ENCODE results near the gene CFLAR.
"Not testable (repeated sequence)": the region's sequence is repeated elsewhere in the genome, so short reads cannot be mapped to it uniquely, and the experiment has no call there.

CFLAR gene

DNA sequence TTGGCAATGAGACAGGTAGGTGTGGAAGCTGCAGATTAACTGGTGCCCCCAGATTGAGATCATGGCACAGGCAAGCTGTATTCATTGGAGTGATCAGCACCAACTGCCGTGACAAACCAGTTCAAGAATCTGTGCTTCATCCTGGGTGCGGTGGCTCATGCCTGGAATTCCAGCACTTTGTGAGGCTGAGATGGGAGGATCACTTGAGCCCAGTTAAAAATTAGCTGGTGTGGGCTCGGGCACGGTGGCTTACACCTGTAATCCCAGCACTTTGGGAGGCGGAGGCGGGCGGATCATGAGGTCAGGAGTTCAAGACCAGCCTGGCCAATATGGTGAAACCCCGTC, 33.8 kb downstream of the CFLAR start:
- DNase-seq: not testable (repeated sequence)

GRCh38 chr2:201150454-201151020, 34.6 kb downstream of the CFLAR start:
- DNase-seq: no peak

GRCh38 chr2:201151127-201151981, 35.4 kb downstream of the CFLAR start:
- peak; percentile 33 for DNase-seq

GRCh38 chr2:201152517-201152916, 36.6 kb downstream of the CFLAR start:
- DNase-seq: no peak

GRCh38 chr2:201152999-201153815, 37.2 kb downstream of the CFLAR start:
- DNase-seq: no peak

DNA sequence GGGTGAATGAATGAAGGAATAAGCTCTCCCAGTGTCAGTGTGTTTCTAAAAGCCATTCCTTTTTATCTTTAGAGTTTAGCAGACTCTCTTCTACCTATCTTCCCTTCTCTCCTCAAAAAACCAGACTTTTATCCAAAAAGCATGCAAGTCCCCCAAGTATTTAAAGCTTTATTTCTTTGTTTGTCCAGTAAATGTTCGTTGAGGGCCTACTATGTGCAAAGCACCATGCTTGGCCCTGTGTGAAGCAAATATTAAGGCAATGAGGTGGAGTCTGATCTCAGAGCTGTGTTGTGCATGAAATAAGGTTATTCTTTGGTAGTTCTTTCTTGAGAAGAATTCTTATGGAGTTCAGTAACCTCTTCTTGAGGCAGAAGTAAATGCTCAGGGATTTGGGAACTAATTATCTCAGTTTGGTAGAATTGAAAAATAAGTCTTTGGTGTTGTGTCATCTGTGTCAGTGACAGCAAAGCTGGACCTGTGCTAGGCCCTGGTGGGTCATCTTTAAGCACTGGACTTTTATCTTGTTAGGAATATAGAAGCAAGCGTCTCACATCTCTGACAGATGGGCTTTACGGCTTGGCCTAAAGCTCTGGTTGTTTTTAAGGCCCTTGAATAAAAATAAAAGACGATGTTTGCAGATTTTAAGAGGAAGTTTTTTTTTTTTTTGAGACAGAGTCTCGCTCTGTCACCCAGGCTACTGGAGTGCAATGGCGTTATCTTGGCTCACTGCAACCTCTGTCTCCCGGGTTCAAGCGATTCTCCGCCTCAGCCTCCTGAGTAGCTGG, 38.8 kb downstream of the CFLAR start:
- DNase-seq: no peak

- no peak for DNase-seq
These were observed 40.1 kb downstream of the CFLAR start for GRCh38 chr2:201156036-201156435.

- no peak for DNase-seq
These were observed 40.7 kb downstream of the CFLAR start for GRCh38 chr2:201156640-201157039.

- DNase-seq: no peak
These were observed 41.7 kb downstream of the CFLAR start for GRCh38 chr2:201157694-201158093.

DNA sequence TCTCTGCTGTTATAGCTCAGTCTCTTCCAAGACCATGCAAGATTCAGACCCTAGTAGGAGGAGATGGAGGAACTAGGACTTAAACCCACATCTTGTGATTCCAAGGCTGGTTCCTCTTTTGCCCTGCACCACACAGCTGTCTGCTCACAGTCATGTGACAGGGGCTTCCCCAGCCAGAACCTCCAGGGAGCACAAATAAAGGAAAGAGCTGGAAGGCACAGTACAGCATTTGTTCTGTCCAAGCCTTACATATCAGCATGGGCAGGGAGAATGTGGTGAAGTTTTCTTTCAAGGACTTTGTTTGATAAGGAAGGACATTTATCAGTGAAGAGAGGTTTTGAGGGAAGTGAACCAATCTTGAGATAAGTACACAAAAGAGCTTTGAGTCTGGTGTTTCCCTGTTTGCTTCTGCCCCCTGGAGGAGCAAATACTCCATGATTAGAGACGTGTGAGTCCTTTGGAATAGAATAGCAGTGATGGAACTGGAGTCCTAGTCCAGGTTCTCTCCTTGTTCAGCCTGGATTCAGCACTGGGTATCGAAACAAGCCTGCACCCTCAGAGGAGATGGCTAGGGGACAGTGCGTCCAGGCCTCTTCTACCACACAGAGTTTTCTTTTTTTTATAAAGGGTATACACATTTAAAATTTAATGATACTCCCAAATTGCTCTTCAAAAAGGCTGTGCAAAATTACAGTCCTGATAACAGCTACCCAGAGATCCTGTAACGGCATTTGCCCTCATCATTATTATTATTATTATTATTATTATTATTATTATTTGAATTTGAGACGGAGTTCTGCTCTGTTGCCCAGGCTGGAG, 42.4 kb downstream of the CFLAR start:
- peak; percentile 77 for DNase-seq

GRCh38 chr2:201164166-201164565, 48.2 kb downstream of the CFLAR start:
- no peak for DNase-seq

DNA sequence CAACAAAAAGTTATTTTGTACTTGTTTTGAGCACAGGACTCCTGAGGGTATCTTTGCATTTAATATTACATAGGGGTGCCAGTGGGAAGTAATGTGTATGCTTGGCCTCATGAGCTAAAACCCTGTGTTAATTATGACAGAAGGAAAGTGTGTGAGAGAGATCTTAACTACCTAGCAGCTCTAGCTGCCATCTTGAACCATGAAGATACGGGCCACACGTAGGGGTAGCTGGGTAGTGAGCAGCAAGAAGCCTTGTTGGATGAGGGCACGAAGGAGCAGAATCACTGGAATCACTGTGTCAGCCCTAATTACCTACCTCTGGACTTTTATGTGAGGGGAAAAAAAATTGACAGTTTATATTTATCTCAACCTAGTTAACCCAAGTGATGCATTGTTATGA, 51.6 kb downstream of the CFLAR start:
- DNase-seq: no peak

DNA sequence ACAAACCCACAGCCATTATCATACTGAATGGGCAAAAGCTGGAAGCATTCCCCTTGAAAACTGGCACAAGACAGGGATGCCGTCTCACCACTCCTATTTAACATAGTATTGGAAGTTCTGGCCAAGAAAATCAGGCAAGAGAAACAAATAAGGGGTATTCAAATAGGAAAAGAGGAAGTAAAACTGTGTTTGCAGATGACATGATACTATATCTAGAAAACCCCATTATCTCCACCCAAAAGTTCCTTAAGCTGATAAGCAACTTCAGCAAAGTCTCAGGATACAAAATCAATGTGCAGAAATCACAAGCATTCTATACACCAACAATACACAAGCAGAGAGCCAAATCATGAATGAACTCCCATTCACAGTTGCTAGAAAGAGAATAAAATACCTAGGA, 52.5 kb downstream of the CFLAR start:
- DNase-seq: not testable (repeated sequence)

DNA sequence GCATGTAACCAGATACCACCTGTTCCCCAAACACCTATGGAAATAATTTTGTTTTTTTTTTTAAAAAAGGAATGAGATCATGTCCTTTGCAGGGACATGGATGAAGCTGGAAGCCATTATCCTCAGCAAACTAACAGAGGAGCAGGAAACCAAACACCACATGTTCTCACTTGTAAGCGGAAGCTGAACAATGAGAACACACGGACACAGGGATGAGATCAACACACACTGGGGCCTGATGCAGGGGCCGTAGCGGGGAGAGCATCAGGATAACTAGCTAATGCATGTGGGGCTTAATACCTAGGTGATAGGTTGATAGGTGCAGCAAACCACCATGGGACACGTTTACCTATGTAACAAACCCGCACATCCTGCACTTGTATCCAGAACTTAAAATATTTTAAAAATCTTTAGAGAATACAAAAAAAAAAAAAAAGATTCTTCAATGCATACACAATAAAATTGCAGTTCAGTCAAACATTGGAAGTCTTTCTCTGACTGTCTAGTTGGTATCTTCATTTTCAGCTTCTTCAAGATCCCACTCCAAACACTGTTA, 55.4 kb downstream of the CFLAR start:
- DNase-seq: no peak

- DNase-seq: no peak
These were observed 56.3 kb downstream of the CFLAR start for GRCh38 chr2:201172279-201172678.

DNA sequence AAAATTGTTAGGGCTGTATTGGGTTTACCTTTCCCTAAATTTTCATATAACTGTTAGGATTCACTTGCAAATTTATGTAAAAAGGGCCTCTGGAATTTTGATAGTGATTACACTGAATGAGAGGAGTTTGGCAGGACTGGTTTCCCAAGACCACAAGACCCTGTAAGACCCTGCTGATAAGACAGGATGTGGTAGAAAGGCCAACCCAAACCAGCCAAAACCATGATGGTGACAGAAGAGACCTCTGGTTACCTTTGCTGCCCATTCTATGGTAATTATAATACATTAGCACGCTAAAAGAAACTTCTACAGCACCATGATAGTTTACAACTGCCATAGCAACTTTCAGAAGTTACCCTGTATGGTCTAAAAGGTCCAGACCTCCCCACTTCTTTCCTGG, 58.7 kb downstream of the CFLAR start:
- no peak for DNase-seq

DNA sequence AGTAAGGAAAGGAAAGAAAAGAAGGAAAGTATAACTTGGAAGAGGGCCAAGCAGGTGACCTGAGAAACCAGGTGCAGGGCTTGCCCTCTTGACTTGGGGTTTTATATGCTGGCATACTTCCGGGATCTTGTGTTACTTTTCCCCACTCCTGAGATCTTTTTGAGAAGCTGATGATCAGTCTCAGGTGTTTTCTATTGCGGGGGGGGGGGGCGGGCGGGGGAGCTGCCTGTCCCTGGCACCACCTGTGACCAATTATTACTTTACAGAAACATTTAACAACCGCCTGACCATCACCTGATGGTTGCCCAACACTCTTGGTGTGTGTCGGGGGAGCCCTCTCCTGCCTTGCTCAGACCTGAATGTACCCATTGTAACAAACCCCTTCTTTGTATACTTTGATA, 60.1 kb downstream of the CFLAR start:
- no peak for DNase-seq

DNA sequence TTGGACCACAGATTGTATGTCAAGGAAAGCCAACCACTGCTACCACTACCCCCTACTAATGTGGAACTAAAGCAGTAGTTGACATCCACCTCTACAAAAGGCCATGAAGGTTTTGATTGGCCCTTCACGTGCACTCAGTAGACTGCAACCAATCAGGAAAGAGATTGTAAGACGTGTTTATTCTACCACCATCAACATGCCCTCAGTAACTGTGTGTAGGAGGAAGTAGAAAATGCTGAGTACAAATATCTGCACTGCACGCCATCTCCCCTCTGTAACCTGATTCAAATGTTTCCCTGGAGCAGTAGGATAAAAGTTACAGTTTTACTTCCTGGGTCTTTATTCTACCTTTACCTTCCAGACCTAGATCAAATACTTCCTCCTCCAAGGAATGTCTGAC, 64.0 kb downstream of the CFLAR start:
- no peak for DNase-seq

DNA sequence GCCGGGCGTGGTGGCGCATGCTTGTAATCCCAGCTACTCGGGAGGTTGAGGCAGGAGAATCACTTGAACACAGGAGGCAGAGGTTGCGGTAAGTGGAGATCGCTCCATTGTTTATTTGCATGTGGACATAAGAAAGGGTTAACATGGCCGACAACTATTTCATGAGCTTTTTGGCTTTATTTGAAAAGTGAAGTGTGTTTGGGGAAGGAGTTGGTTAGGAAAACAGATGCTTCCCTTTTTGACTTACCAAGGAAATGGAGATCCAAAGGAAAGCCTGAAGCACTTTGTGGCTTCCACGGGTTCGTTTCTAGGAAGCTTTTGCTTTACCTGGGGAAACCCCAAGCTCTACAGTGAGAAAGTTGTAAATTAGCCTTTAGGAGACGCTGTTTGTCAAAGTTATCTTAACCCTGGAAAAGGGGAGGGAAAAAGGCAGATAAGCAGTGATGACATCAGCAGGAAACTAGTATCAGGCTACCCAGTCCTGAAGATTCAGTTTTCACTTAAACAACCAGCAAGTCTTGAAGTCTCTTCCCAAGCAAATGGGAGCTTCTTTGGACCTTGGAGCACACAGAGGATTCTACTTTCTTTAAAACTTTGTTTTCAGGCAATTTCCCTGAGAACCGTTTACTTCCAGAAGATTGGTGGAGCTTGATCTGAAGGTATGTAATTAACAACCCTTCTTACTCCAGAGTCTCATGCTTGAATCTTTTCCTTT, 66.8 kb downstream of the CFLAR start, which contains the start of gene CASP10:
CASP10 (plus strand) TSS at position 492 of the 715 bp plus-strand sequence. CDS start 2,637 bp downstream, outside the sequence.
- peak; percentile 85 for DNase-seq

DNA sequence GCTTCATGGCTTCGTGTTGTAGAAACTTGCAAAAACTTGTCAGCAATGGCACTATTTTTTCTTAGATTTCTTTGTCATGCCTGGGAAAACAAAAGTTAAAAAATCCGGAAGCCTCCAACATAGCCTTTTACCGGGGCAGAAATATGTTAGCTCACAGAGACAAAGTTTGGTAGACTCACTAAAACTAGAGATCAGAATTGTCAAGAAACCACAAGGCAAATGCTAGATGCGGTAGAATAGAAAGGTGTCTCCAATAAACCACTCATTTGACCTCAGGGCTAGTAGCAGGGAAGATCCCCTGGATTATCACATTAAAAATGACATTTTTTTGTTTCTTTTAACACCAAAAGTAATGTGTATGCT, 67.4 kb downstream of the CFLAR start:
- peak; percentile 45 for DNase-seq

- not testable (repeated sequence) for DNase-seq
These were observed 67.9 kb downstream of the CFLAR start for GRCh38 chr2:201183835-201184234.
